HG03558 (cell line): ENCODE results near the gene SLC4A2.

Experiments
- ATAC-seq: cut with Tn5 transposase; IDR thresholded peaks from one replicate; pipeline ENCODE4 v1.9.1; 2021; ENCODE audit warnings: moderate number of reproducible peaks; ENCODE audit not compliant: unreplicated experiment; ENCODE audit errors: extremely low read depth

Gene SLC4A2

DNA sequence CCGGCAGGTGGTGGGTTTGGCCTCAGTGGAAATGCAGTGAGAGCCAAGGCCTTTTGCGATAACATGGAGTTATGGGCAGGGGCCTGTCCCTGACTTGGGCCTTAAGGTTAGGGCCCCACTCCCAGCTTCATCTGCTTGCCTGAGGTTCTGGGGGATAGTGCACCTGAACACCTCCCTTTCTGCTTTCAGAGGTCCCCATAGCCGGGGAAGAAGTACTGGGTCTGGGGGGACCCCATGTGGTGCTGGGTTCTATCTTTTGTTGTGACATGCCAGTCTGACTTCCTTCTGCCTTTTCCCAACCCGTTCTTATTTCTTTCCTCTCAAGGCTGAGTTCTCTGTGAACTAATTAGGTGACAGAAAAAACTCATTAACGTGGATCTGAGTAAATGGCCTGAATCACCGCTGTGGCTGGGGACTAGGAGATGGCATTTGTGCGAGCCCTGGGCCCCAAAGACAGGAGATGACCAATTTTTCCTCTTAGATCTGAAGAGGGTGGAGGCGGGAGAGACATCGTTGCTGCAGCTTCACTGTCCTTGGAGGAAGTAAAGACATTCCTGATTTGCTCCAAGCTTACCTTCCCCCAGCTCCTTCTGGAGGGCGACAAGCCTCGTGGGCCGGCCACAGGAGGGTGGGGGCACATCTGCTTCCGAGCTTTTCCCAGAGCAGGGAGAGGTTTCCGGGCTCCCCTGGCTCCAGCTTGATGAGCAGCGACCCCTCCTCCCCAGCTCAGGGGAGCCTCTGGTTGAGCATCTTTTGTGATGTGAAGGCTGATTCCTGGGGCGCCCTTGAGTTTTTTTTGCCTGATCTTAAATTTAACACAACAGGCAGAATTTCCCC is 28.8 kb downstream of the SLC4A2 start:
- ATAC-seq, result no peak

DNA sequence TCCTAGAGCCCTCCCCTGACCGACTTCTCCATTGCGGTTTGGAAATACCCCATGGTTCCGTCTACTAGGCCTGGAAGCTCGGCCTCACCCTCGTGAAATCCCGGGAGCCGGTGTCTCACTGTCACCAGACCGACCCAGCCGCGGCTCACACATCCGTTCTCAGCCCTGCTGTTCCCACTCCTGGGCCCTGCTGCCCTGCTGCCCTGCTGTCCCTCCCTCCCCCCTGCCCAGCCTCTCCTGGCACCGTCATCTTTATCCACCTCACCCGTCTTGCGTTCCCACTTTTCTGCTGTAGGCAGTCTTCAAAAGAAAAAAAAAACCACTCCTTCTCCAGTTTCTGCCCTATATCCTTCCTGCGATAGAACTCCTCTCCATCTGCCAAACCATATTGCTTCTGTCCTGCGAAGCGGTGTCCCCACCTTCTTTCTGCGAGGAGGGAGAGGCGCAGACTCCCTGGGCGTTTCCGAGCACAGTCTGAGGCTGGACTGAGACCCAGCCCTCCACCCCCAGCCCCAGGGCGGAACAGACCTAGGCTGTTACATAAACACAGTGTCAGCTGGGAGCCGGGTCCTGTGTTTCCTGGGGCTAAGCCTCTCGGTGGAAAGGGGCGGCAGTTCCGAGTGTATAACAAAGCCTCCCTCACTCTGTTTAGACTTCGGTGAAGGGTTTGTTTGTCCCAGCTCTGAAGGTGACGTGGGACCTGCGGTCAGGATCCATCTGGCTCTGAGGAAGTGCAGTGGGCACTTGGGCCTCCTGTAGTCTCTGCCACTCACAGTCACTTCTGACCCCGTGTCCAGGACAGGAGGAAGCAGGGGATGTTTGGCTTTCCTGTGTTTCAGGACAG is 29.7 kb downstream of the SLC4A2 start:
- no peak for ATAC-seq

DNA sequence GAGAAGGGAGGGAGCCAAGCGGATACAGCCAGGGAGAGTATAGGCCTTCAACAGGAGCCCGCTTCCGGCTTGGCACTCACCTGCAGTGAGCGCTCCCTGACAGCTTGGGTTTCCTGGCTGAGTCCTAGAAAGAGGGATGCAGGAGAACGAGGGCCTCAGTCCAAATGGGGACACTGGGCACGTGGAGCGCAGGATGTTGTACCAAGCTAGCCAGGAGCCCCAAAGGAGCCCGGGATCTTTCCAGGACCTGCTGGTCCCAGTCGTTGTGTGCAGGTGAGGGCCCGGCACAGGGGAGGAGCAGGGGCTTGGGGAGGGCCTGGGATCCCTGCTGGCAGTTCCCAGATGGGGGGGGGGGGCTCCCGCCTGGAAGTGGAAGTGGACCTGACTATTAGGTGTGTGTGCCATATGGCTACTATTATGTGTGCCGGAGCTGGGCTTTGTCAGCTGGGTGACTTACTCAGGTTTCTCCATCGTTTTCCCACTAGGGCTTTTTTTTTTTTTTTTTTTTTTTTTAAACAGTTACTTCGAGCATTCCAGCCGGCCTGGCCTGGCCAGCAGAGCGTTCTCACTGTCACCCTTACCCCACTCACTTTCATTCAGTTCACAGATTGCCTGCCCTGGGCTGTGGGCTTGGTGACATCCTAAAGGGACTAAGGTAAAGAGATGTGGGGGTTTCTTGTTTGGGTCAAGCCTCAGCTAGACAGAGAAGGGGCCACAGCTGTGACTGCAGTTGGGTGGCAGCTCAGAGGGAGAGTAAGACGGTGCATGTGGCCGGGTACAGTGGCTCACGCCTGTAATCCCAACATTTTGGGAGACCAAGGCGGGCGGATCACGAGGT is 30.7 kb downstream of the SLC4A2 start:
- ATAC-seq, result no peak

DNA sequence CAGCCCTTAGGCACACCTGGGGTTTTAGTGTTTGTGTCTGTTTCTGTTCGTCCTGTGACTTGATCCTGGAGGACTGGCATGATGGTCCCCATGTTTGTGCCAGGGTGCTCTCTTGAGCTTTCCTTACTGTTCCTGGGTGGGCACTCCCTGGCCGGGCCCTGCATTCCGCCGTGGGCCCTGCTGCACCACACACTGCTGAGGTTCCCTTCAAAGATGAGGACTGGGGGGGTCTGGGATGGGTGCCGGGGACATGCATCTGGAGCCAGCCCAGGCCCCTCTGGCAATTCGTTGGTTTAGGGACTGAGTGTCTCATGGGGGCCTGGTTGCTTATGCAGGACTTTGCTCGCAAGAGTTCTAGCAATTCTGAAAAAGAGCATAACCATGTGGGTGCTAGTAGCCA is 31.6 kb downstream of the SLC4A2 start:
- no peak for ATAC-seq

DNA sequence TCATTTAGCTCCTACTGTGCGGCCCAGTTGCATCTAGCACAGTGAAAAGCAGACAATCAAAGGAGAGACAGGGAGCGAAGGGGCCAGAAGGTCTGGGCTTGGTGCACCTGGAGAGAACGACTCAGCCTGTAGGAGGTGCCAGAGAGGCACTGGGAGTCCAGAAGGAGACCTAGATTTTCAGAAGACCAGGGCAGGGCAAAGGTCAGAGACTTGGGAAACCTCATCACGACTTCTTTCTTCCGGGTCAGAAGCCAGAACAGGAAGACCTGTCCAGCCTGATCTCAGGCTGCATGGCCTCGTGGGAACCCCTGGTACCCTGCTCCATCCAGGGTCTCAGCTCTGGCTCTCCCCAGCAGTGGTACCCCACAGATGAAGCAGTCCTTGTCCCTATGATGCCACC is 32.0 kb downstream of the SLC4A2 start:
- no peak for ATAC-seq

DNA sequence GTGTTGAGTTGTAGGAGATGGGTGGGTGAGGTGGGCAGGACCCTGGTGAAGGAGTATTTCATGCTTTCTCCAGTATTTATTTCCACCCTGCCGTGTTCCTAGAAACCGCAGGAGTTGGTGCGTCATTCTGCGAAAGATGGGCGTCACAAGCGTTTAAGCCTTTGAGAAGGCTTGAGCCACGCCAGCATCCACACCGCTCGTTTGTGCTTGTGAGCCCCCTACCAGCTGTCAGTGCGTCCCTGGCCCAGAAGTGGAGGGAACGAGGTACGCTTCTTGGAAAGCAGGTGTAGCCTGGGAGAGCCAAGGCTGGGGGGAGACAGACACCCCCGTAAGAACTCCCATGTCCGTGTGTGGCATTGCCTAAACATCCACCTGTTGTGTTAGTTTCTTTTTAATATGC is 32.6 kb downstream of the SLC4A2 start:
- no peak for ATAC-seq

DNA sequence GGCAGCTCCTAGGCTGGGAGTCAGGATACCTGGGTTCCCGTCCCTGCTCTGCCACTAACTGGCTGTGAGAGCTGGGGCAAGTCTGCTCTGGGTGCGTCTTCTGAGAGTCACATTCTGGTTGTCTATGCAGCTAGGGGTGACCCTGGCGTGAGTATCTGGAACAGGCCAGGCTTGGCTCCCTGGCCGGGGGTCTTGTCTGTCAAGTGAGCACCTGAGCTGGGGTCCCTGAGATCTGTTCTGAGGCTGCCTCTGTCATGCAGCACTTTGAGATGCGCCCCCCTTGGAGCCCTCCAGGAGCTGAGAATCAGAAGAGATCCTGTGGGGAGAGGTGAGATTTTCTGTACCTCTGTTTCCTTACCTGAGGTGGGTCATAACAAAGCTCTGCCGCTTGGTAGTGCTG is 34.4 kb downstream of the SLC4A2 start:
- no peak for ATAC-seq

DNA sequence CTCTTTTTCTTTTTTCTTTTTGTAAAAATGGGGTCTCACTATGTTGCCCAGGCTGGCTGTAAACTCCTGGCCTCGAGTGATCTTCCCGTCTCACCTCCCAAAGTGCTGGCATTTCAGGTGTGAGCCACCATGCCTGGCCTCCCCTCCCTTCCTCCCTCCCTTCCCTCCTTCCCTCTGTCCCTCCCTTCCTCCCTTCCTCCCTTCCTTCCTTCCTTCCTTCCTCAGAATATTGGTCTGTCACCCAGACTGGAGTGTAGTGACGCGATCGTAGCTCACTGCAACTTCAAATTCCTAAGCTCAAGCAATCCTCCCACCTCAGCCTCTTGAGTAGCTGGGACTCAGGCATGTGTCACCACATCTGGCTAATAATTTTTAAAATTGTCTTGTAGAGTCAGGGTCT is 35.3 kb downstream of the SLC4A2 start:
- ATAC-seq, result no peak

DNA sequence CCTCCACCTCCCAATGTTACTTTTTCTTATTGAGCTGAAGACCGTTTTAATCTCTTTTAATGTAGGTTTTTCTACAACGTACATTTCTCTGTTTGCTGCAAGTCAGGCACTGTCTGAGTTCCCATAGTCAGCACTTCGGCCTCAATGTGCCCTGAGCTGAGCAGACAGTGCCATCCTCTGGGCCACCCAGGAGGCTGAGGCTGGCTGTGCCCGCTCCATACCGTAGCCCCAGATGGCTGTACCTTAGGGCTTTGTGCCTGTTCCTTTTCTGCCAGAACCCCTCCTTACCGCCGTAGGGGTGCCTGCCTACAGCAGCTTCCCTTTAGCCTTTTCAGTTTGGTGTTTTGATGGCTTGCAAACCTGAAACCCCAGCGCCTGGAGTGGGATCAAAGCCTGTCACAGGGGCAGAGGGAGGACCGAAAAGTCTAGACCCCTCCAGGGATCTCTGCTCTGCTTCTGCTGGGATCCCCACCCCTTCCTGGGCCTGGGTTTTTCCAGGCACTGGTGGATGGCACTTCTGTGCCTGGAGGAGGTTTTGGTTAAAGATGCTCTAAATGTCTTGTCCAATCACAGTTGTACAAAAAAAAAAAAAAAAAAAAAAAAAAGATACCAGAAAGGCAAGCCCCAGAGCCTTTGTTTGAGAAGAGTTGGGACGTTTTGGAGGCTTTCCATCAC is 35.9 kb downstream of the SLC4A2 start:
- no peak for ATAC-seq

DNA sequence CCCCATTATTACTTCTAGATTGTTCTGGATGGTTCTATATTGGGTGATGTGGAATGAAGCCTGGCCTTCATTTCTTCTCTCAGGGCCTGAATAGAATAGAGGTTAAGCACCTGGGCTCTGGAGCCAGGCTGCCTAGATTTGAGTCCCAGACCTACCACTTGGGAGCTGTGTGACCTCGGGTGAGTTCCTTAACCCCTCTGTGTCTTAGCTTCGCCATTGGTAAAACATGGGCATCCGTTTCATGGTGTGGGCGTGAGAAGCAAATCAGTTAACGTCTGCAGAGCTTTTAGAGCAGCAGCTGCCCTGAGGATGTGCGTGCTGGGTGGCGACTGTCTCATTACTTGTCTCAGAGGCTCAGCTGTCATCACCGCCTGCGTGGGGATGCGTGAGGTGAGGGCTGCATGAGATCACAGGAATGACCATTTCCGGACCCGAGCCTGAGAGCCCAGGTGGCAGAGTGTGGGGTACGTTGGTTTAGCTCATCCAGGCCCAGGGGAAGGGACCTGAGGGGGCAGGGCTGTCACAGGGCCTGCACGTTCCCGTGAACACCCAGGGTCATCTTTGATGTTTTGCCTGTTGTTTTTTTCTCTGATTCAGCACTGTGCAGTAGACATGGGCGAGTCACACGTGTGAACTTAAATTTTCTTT is 36.6 kb downstream of the SLC4A2 start:
- no peak for ATAC-seq

DNA sequence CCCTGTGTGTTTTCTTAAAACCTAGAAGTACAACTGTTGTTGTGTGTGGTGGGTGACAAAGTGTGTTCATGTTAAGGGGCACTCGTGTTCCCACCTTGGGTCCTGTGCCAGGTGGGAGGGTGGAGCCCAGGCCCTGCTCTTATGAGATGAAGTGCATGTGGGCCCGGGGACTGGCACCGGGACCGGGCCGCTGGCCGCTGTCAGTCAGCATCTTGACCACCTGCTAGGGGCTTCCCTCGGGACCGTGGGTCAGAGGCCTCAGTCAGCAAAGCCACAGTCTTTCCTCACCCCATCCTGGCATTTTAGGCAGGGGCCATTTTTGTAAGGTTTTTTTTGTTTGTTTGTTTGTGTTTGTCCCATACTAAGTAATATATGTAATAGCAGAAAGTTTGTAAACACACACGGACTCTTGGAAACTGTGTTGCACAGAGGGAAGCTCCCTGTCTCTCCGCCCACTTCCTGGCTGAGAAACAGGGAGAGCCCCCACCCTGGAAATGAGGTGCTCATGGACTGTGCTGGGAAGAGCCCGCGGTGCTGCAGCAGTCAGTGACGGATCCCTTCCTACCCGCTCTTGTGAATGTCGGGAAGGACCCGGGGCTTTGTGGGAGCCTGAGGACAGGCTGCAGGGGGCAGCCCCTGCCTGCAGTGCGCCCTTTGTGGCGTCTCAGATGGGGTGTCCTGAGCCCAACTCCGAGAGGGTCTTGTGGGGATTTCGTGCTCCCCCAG is 40.3 kb downstream of the SLC4A2 start:
- ATAC-seq, result no peak

DNA sequence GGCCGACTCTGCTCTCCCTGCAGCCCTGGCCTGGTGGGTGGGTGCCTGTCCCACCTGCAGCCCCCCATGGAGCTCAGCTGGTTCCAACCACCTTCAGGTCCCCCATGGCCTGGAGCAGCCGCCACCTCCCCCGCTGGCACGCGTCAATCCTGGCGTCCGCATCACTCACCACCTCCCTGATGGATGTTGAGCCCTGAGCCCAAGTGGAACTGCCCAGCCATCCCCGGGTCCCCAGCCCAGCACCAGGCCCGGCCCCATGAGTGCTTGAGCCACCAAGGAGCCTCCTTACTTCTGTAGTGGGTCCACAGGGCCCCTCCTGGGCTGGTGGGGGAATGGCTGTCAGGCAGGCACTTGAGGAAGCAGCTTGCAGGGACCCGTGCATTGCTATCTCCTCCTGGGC is 41.5 kb downstream of the SLC4A2 start:
- ATAC-seq, result no peak

DNA sequence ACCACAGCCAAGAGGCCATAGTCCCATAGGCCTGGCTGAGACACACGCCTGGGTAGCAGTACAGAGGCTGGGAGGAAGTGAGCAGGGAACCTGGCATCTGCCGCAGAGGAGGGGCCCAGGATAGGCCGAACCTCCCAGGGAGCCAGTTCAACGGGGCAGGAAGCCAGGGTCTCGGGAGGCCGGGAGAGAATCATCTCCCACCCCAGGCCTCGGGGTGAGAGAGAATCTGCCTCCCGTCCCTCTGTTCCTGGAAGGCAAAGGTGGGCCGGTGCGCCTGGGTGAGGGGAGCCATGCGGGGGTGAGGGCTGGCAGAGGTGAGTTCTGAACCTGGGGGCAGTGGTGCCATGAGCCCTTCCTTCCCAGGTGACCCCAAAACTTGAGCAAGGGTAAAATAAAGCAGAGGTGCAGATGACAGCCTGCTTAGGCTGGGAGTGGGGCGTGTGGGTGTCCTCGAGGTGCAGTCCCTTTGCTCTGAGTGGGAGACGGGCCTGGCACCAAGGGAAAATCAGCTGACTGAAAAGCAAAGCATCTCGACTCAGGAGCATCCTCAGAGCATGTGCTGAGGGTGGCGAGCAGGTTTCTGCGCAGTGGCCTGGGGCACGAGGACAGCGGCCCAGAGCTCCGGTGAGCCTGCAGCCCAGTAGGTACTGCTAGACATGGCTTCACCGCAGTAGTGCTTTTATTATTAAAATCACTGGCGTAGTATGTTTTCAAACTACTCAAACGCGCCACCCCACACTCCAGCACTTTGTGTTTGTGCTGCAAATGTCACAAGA is 42.4 kb downstream of the SLC4A2 start:
- ATAC-seq, result no peak

DNA sequence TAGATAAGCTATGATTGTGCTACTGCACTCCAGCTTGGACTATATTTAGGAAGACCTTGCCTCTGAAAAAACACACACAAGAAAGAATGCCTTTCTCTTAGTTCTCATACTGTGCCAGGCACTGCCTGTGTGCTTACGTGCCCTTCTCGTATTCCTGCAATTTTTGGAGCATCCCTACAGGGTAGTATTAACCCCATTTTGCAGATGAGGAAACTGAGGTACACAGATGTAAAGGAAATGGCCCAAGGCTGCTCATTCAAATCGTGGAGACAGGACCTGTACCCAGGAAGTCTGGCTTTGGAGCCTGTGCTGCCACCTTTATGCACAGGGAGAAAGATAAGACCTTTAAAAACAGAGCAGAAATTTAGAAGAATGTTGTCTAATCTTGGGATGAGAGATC is 43.6 kb downstream of the SLC4A2 start:
- ATAC-seq, result no peak

DNA sequence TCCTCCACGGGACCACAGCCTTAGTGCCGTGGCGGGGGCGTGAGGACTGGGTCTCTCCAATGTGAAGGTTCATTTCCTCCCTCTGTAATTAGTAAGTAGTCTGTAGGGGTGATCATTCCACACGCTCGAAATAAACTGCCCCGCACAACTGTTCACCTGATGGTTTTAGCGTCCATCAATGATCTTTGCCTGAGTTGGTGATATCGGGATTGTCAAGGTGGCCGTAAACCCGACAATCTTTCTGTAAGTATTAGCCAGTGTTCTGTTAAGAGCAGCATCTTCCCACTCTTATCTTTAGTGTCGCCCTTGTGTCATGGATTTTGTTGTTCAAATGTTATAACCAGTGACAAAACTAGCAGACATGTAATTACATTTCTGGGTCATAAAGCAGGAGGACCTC is 44.6 kb downstream of the SLC4A2 start:
- ATAC-seq, result no peak

DNA sequence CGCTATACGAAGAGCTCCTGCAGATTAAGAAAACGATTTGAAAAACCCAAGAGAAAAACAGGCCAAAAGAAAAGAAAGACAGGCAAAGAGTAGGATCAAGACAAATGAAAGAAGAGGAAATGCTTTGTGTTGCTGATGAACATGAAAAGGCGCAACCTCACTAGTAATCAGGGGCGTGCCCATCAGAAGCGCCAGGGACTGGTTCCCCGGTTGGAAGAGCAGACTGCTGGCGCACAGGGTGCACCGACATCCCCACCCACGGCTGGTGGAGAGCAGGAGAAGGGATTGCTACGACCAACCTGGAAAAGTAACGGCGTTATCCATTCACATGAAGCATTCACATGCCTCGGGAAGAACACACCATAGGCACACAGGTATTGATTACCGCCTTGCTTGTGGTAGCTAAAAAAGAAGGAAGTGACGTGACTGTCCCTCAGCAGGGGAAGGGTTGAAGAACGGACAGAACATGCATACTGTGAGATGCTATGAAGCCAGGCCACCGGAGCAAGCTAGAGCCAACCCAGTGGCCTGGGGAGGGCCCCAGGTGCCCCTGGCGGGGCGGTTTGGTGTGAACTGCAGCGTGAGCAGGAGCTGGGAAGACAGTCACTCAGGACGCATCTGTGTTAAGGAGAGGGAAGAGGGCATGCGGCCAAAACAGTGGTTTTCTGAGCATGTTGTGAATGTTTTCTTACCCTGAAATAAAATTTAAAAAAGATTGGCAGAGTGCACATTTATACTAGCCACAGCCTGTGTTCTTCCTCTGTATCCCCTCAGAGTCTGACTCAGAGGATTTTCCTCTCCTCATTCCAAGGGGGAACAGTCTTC is 45.2 kb downstream of the SLC4A2 start:
- no peak for ATAC-seq

DNA sequence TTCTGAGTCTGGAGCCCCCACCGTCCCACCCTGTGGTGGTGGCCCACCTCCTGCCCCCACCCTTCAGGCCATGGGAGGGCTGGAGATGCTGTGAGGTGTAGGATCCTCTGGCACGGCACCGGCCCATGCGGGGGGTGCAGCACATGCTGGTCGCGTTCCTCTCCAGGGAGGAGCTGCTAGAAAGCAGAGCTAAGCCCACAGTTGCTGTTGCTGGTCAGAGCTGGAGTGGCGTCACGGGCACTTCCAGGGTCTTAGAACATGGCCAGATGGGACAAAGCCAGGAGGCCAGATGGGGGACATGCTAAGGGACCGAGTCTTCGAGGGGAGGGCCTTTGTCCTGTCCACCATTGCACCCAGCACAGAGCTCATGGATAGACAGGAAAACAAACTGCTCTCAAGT is 48.5 kb downstream of the SLC4A2 start:
- no peak for ATAC-seq
